Endothelial cell of umbilical vein (primary cell): ENCODE results near the gene LAMA4. TPM values are rescaled to one million over a fixed set of nuclear protein-coding genes. Genes with fewer than 3 reads are reported as not detected.

Source experiments
- BruUV-seq: library from RNA; stranded (reverse); fragments of 400-500 nt; replicated peaks from 2 replicates; lab custom pipeline; 2021; lab: Mats Ljungman, UMichigan
- CTCF ChIA-PET: fragments of 300-600, 350-600 bp; sonication (Branson Sonifier 250); formaldehyde crosslinking; loops from one replicate; lab custom pipeline; 2021; ENCODE audit warnings: antibody characterized with exemption, inconsistent platforms; lab: Charles Lee
- POLR2A ChIA-PET: fragments of 300-600, 350-600 bp; sonication (Branson Sonifier 250); formaldehyde crosslinking; loops from one replicate; lab custom pipeline; 2021; ENCODE audit warnings: antibody characterized with exemption, inconsistent platforms; lab: Charles Lee
- DNase-seq: peaks from one replicate; pipeline ENCODE4 v3.0.0-alpha.2; 2011; ENCODE audit warnings: low read depth, low spot score
- FAIRE-seq: peaks from 2 replicates; lab custom pipeline; 2011; peaks lifted over from hg19 to GRCh38; lab: Jason Lieb, UNC
- H2AFZ ChIP-seq: 2 replicates; pipeline ENCODE4 v1.6.0; 2012; ENCODE audit warnings: low read depth, low read length, control low read depth, inconsistent platforms
- H3K27ac ChIP-seq: 2 replicates; pipeline ENCODE4 v1.5.1; 2011; ENCODE audit warnings: low read depth, mild to moderate bottlenecking, control low read depth, low read length, moderate library complexity; ENCODE audit not compliant: insufficient read depth
- H3K27me3 ChIP-seq, 2 experiments: 2 replicates each; pipeline versions ENCODE4 v1.6.0 to v1.6.1; 2011; ENCODE audit warnings: low read length in 2 of 2, mixed read lengths in 1 of 2; ENCODE audit not compliant: control insufficient read depth in 2 of 2, insufficient read depth in 2 of 2
- H3K36me3 ChIP-seq, 2 experiments: 2 replicates in 1 of 2; 3 replicates in 1 of 2; pipeline ENCODE4 v1.5.1; 2011; ENCODE audit warnings: low read length in 2 of 2, mild to moderate bottlenecking in 1 of 2, moderate library complexity in 1 of 2; ENCODE audit not compliant: control insufficient read depth in 2 of 2, insufficient read depth in 2 of 2; ENCODE audit errors: extremely low read depth in 1 of 2
- H3K4me1 ChIP-seq: 3 replicates; pipeline ENCODE4 v1.5.1; 2011; ENCODE audit warnings: mild to moderate bottlenecking, low read length; ENCODE audit not compliant: control insufficient read depth, insufficient read depth; ENCODE audit errors: extremely low read depth
- H3K4me2 ChIP-seq: 2 replicates; pipeline ENCODE4 v1.6.1; 2011; ENCODE audit warnings: low read length, control low read depth, mixed read lengths; ENCODE audit not compliant: insufficient read depth
- H3K4me3 ChIP-seq, 3 experiments: fragments of 200-600 bp in 1 of 3; sonication (generic), shearing (Covaris generic) in 1 of 3; replicated peaks in 1 of 3; 2 replicates each; pipeline ENCODE4 v1.5.1; 2011 to 2016; ENCODE audit warnings: control low read depth in 3 of 3, low read length in 3 of 3, mild to moderate bottlenecking in 2 of 3, inconsistent platforms in 1 of 3, low read depth in 1 of 3, moderate library complexity in 1 of 3; ENCODE audit not compliant: insufficient read depth in 1 of 3
- H3K79me2 ChIP-seq: 2 replicates; pipeline ENCODE4 v1.6.0; 2012; ENCODE audit warnings: low read length, inconsistent platforms; ENCODE audit not compliant: control insufficient read depth, insufficient read depth
- H3K9ac ChIP-seq: replicated peaks from 2 replicates; pipeline ENCODE3; 2011; ENCODE audit warnings: low read length, control low read depth; ENCODE audit not compliant: insufficient read depth; ENCODE audit errors: extremely low read depth
- H3K9me1 ChIP-seq: replicated peaks from 3 replicates; pipeline ENCODE4 v1.6.0; 2011; ENCODE audit warnings: mild to moderate bottlenecking, low read length; ENCODE audit not compliant: control insufficient read depth, insufficient read depth; ENCODE audit errors: extremely low read depth
- H3K9me3 ChIP-seq: replicated peaks from 2 replicates; pipeline ENCODE4 v1.5.1; 2012; ENCODE audit warnings: low read length, inconsistent platforms; ENCODE audit not compliant: control insufficient read depth, insufficient read depth
- H4K20me1 ChIP-seq: replicated peaks from 2 replicates; pipeline ENCODE3; 2011; ENCODE audit warnings: mild to moderate bottlenecking, low read length; ENCODE audit not compliant: control insufficient read depth, insufficient read depth; ENCODE audit errors: extremely low read depth
- FOS ChIP-seq: IDR thresholded peaks from 2 replicates; pipeline ENCODE4 v1.6.1; 2011; ENCODE audit warnings: mild to moderate bottlenecking, low read length, moderate library complexity, borderline replicate concordance; ENCODE audit not compliant: insufficient read depth
- JUN ChIP-seq: IDR thresholded peaks from 2 replicates; pipeline ENCODE4 v1.6.1; 2011; ENCODE audit warnings: borderline replicate concordance, low read depth; ENCODE audit not compliant: insufficient read length, insufficient read depth
- POLR2A ChIP-seq: IDR thresholded peaks from 2 replicates; pipeline ENCODE4 v1.6.1; 2012; ENCODE audit warnings: low read depth, mild to moderate bottlenecking, control low read depth, low read length
- dilution Hi-C: fragments of 300-500 bp; cut with MboI; formaldehyde crosslinking; loops from one replicate; pipeline ENCODE4 v1.15.0; 2019; ENCODE audit warnings: low sequenced_read_pairs; ENCODE audit not compliant: extremely low pct_ligation_motif_present
- intact Hi-C: fragments of 100-400 bp; cut with micrococcal nuclease; formaldehyde crosslinking; loops from one replicate; pipeline ENCODE4 v1.10.0; 2022
- polyA plus RNA-seq, 4 experiments: library from polyadenylated mRNA; depleted of rRNA in 3 of 4; stranded (reverse) in 3 of 4; unstranded in 1 of 4; fragments of >200 nt; gene quantifications; 2 replicates each; pipeline versions ENCODE4 v1.2.1 to v1.2.3, GENCODE V29; 2011 to 2012; ENCODE audit warnings: missing spikeins in 1 of 4
- total RNA-seq: library from RNA; stranded (reverse); gene quantifications from 2 replicates; pipeline ENCODE4 v1.2.3, GENCODE V29; 2021

Gene LAMA4
- total and polyA plus RNA-seq, 2 donors (not counting 3 experiments of a cell fraction or from before 2014, with no cell fraction given): 384 to 629 TPM

DNA sequence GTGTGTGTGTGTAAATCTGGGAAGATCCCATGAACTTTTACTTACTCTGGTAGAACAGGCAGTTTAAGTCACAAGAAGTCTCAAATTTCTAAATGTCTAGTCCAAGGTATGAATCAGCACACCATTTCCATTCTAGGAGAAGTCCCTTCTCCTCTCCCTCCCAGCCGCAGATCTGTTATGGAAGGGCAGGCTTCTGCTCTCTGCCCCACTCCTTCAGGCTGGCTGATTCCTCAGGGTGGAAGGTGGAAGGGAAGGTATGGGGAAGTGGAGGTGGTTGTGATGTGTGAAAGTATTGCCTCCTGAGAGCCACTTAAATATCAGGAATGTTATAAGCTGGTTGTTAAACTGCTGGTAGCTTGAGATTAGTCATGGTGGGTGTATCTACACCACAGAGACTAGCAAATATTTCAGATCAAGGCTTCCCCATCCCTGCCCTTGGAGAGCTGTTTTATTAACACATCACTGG lies 44.5 kb upstream of the LAMA4 start:
- FAIRE-seq (no peak), DNase-seq (peak; percentile 36)
- BruUV-seq: no TSS peak
- H3K79me2 ChIP-seq: no peaks in the 10 kb centered on the region
- H3K27me3 ChIP-seq: no peaks in the 10 kb centered on the region
- ChIA-PET POLR2A (interaction anchor here (0.8 kb wide), 1 partner anchor 86 kb away, joined by 3 read pairs; no protein-coding TSS in a partner anchor), CTCF (interaction anchor here (0.9 to 4.3 kb wide), 18 partner anchors 10 to 213 kb away, joined by 3 to 32 read pairs (median 5); partner anchors contain the start of gene LAMA4)
- H4K20me1 ChIP-seq: no peaks in the 10 kb centered on the region
- intact Hi-C loops: loop anchor here (1.0 kb wide), 1 partner anchor 27 kb away; no protein-coding TSS in a partner anchor
- dilution Hi-C loops: no loop called here
- H3K36me3 ChIP-seq: no peaks in the 10 kb centered on the region
- no peak overlapping the region for H3K9ac ChIP-seq
- no peak overlapping the region for H3K4me2 ChIP-seq
- H3K4me1 ChIP-seq: peaks cover 15% of the 10 kb centered on the region
- peak; percentile 22 for TF ChIP-seq FOS
- TF ChIP-seq POLR2A: no peak
- no peaks in the 10 kb centered on the region for H3K9me3 ChIP-seq
- H3K4me3 ChIP-seq: no peak overlapping the region
- H2AFZ ChIP-seq: peak overlapping the region; percentile 75
- H3K9me1 ChIP-seq: no peaks in the 10 kb centered on the region
- H3K27ac ChIP-seq: no peak overlapping the region

DNA sequence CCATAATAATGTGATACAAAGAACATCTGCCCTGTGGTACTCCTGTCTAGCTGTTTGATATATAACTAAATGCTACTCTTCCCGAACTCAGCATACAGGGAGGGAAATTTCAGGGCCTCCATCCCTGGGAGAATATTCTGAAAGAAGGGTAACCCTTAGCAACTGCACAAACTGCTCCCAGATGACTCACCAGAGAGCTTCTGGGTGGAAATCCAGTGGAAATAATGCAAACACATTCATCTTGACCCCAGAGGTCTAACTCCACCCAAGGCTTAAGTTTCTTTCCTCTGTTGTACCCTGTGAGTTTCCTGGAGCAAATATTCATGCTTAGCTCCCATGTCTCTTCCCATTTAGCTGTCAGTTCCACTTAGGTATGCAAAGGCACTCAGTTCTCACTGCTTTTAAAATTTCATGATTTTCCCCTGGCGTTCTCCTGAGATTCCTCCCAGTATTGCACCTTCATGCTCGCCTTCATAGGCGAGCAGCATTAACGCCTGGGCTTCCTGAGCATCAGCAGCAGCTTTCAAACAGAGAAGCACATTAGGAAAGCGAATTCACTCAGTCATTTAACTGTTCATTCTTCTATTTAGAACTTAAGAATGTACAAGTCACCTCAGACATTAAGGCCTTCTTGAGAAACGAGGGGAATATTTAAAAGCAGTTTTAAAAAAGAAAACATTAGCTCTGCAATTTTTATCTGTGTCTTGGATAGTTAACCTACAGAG lies 43.8 kb upstream of the LAMA4 start:
- Histone ChIP-seq H4K20me1 (no peaks in the 10 kb centered on the region), H3K9me3 (no peaks in the 10 kb centered on the region), H3K9ac (peak overlapping the region; percentile 33), H3K36me3 (no peaks in the 10 kb centered on the region), H3K27me3 (no peaks in the 10 kb centered on the region), H3K4me2 (peak overlapping the region; percentile 71), H3K79me2 (no peaks in the 10 kb centered on the region), H3K4me1 (peaks cover 15% of the 10 kb centered on the region), H3K4me3 (no peak overlapping the region), H3K27ac (peak overlapping the region; percentile 51), H3K9me1 (no peaks in the 10 kb centered on the region), H2AFZ (no peak overlapping the region)
- dilution Hi-C loops: no loop called here
- DNase-seq (peak; percentile 85), FAIRE-seq (peak; percentile 77)
- intact Hi-C loops: loop anchor here (1.0 kb wide), 1 partner anchor 26 kb away; no protein-coding TSS in a partner anchor
- ChIA-PET CTCF (interaction anchor here (0.9 to 4.3 kb wide), 20 partner anchors 11 to 212 kb away, joined by 3 to 32 read pairs (median 4); partner anchors contain the start of gene LAMA4), POLR2A (interaction anchor here (0.8 kb wide), 1 partner anchor 85 kb away, joined by 3 read pairs; no protein-coding TSS in a partner anchor)
- peak; percentile 93 for TF ChIP-seq FOS
- TF ChIP-seq JUN: peak; percentile 83
- no peak for TF ChIP-seq POLR2A
- BruUV-seq: no TSS peak
